NCI-H2029 treated with DMSO at 0.1 percent for 48 hours (cell line): ENCODE data around the gene PCYT1B.
"Not testable (repeated sequence)": the region's sequence is repeated elsewhere in the genome, so short reads cannot be mapped to it uniquely, and the experiment has no call there.

Experiments
- DNase-seq: peaks from one replicate; lab custom pipeline; 2025; lab: John Stamatoyannopoulos, UW

PCYT1B gene

GRCh38 chrX:24646006-24646405 lies 1.1 kb downstream of the PCYT1B start:
- DNase-seq = no peak

GRCh38 chrX:24643116-24643515 lies 4.0 kb downstream of the PCYT1B start:
- no peak for DNase-seq

GRCh38 chrX:24629701-24630100 lies 17.4 kb downstream of the PCYT1B start:
- DNase-seq = no peak

DNA sequence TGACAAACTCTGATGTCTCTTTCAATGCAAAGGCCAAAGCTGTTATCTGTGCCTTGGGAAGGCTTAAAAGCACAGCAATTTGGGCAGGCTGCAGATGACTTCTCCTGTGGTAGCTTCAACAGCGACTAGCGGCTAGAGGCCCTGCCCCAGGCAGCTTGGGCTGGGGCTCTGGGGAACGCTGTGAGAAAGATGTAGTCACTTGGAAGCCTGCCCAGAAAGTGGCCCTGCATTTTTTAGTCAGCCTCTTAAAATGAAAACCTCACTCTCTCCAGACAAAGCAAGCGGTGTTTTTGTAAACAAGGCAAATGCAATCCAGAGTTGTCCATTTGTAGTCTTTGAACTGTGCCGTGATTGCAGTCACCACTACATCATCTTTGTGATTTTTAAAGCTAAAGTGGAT lies 27.5 kb downstream of the PCYT1B start:
- DNase-seq = no peak

DNA sequence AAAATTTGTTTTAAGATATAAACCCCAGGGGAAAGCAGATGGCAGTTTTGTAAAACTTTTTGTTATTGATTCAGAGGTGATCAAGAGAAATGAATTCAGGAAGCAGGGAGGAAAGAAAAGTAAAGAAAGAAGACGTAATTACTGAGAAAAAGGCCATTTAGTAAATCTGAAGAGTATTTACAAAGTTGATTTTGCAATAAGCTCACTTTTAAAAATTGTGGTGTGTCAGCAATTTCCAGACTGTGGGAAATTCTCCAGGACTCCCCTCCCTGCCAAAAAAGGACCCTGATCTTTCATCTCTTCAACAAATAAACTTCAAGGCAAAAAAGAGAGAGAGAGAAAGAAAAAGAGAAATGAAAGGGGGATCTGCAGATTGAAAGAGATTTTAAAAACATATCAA lies 36.6 kb downstream of the PCYT1B start:
- no peak for DNase-seq

GRCh38 chrX:24607616-24608015 lies 39.5 kb downstream of the PCYT1B start:
- no peak for DNase-seq

DNA sequence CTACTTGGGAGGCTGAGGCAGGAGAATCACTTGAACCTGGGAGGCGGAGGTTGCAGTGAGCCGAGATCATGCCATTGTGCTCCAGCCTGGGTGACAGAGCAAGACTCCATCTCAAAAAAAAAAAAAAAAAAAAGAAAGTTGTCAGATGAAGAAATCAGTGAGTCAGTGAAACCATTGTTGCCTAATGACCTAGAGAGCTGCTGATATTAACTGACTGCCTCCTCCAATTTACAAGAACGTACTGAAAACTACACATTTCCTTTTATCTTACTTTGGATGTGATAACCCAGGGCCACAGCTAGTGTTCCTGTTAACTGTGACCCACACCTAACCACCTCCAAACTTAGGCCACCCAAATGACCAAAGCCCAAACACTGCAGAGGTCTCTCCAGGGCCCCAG lies 41.2 kb downstream of the PCYT1B start:
- not testable (repeated sequence) for DNase-seq

DNA sequence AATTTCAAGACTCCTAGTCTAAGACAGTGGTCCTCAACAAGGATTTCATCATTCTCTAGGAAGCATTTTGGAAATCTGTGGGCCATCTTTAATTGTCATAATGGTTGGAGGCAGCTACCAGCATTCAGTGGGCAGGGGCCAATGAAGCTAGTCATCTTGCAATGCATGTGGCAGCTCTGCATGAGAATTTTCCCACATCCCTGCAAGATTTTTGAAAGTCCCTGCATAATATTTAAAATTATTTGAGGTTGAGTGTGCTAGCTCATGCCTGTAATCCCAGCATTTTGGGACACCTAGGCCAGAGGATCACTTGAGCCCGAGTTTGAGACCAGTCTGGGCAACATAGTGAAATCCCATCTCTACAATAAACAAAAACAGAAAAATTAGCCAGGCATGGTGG lies 44.0 kb downstream of the PCYT1B start:
- no peak for DNase-seq

DNA sequence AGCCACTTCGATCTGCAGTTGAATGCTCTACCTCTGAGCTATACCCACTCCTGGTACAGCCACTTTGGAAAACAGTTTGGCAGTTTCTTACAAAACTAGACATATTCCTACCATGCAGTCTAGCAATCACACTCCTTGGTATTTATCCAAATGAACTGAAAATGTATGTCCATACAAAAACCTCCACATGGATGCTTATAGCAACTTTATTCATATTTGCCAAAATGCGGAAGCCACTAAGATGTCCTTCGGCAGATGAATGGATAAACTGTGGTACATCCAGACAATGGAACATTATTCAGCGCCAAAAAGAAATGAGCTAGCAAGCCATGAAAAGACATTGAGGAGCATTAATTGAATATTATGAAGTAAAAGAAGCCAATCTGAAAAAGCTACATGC lies 45.3 kb downstream of the PCYT1B start:
- no peak for DNase-seq

DNA sequence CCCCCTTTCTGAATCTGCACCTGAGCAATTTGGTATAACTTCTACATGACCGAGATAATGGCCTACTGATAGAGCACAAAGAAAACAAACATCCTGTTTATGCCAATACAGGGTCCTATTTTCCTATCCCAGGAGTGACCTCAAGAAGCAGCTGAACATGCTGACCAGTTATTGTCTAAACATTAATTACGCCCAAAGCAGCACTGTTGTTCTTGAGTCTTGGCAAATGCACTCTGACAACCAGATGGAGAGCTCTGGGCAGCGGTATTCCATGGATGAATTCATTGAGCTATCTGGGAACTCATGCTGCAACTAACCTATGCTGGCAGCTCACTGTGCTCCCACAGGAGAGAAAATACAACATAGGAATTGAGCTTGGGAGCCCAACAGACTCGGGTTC lies 52.6 kb downstream of the PCYT1B start:
- DNase-seq = no peak

GRCh38 chrX:24590111-24590510 lies 57.0 kb downstream of the PCYT1B start:
- DNase-seq = no peak

- no peak for DNase-seq
These were observed 70.1 kb downstream of the PCYT1B start for GRCh38 chrX:24577091-24577490.

- no peak for DNase-seq
These were observed 71.7 kb downstream of the PCYT1B start for GRCh38 chrX:24575496-24575895.

- DNase-seq = no peak
These were observed 72.4 kb downstream of the PCYT1B start for GRCh38 chrX:24574743-24575142.

- no peak for DNase-seq
These were observed 80.0 kb downstream of the PCYT1B start for GRCh38 chrX:24567169-24567568.

DNA sequence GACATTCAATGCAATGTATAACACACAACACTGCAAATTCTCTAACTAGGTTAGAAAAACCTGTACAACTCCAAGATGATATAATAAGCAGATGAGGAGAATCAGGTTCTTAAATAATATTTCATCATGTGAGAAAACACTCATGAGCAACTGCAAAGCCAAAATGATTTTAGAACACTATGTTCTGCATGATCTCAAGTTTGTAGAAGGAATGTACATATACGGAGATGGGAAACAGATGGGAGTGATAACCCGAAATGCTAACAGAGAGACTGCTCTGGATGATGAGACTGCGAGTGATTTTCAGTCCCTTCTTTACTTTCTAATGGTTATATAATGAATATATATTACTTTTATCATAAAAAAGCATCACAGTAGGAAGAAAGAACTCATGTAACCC lies 80.9 kb downstream of the PCYT1B start:
- DNase-seq = no peak

DNA sequence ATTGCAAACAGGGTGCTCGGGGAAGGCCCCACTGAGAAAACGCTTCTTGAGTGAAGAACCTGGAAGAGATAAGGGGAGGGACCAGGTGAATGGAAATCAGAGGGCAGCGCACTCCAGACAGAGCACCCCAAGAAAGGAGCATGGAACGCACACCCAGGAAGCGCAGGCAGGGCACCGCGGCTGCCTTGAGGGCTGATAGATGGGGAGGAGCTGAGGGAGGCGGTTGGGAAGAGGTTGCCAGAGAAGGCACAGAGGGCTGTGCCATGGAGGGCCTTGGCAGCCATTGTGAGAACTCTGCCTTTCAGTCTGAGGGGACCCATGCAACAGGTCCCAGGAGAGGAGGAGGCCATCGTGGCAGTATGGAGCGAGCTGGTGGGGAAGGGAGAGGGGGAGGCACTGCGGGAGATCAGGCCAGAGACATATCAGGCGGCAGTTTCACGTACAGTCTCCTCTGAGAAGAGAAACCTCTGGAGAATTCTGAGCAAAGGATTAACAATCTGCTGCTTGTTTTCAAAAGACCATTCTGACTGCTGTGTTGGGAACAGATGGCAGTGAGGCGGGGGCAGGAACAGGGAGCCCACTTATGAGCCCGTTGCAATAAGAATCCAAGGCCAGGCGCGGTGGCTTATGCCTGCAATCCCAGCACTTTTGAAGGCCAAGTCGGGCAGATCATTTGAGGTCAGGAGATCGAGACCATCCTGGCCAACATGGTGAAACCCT lies 83.7 kb downstream of the PCYT1B start:
- DNase-seq = no peak

- no peak for DNase-seq
These were observed 86.0 kb downstream of the PCYT1B start for GRCh38 chrX:24561121-24561520.

DNA sequence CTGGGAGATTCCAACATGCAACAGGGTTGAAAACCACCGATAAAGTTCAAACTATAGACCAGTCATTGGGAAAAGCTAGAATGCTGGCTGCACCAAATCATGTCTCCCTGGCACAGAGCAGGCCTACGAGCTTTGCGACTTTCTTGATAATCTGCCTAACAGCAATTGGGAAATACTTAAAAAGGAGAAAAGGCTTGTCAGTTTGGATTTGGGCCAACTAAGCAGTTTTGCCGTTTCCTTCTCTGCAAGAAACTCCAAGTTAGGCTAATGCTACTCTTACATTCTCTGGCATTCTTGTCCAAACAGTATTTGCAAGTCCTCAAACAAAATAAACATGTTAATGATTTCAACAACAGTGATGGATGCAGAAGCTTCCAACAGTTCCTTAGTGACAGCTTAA lies 94.1 kb downstream of the PCYT1B start:
- DNase-seq = no peak

DNA sequence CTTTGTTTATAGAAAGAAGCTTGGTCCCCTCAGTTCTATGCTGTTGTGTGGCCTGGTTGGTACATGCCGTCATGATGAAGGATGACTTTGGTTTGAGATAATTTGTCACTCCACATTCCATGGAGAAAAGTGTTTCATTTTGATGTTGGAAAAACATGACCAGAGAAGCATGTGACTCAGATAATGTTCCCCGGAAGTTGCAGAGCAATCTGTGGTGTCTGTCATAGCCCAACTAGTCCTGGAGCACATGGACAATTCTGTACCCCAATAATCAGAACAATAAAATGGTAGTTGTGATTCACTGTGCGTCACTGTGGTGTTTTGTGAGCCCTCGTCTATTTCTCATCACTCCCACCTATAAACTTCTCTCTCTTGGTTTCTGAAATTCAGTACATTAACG lies 97.0 kb downstream of the PCYT1B start:
- no peak for DNase-seq

- DNase-seq = no peak
These were observed 99.2 kb downstream of the PCYT1B start for GRCh38 chrX:24547961-24548360.

- no peak for DNase-seq
These were observed 104.4 kb downstream of the PCYT1B start for GRCh38 chrX:24542756-24543155.

- no peak for DNase-seq
These were observed 110.6 kb downstream of the PCYT1B start for GRCh38 chrX:24536551-24536950.

DNA sequence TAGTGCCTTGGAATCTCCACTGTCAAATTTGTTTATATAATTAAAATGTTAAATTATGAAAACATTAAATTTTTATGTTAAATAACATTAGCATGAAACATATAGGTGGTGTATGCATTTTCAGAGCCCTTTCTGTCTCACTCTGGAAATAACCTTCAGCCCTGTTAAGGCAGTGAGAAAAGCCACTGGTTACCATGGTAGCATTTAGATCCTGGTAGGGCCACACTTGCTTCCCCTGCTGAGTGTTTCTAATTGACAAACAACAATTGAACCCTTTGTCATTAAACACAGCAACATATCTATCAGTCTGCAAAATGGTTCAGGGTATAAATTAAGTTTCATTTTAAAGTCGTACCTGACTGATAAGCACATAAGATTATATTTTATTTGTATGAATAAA lies 118.5 kb downstream of the PCYT1B start:
- DNase-seq = no peak

DNA sequence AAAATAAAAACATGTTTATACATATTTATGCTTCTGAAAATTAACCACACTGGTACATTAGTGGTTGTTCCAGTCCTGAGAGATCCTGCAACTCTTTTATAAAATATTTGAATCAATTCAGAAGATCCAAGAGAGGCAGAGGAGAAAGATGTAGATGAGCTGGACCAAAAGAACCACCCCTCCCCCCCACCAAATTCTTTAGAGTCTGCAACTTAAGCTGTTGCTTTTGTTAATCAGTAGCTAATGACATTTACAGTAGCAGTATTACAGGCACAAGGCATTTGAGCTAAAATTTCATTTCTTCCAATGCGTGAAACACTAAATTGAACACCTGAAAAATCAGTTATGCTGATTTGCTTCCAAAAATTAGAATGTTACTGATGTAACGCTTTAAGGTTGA lies 120.5 kb downstream of the PCYT1B start:
- DNase-seq = no peak
